Mesodermal cell (in vitro differentiated cells): Measurements from ENCODE around the gene THAP9. TPM values are rescaled to one million over a fixed set of nuclear protein-coding genes. Genes with fewer than 3 reads are reported as not detected.
A peak's percentile ranks its signal among the peaks of the same experiment; 100 is the strongest.
"Not testable (repeated sequence)": the region's sequence is repeated elsewhere in the genome, so short reads cannot be mapped to it uniquely, and the experiment has no call there.

Experiments
- H3K27ac ChIP-seq: 2 replicates; pipeline ENCODE4 v1.7.0; 2013; ENCODE audit warnings: mild to moderate bottlenecking, low read depth, low read length, moderate library complexity; ENCODE audit not compliant: severe bottlenecking
- H3K36me3 ChIP-seq: 2 replicates; pipeline ENCODE4 v1.7.1; 2013; ENCODE audit warnings: mild to moderate bottlenecking, low read length, moderate library complexity; ENCODE audit not compliant: control insufficient read depth, insufficient read depth
- H3K4me1 ChIP-seq: one replicate; pipeline ENCODE4 v1.7.1; 2013; ENCODE audit warnings: mild to moderate bottlenecking, low read length; ENCODE audit not compliant: insufficient read depth, control insufficient read depth, poor library complexity, severe bottlenecking
- H3K4me3 ChIP-seq: 2 replicates; pipeline ENCODE4 v1.7.0; 2013; ENCODE audit warnings: low read length, control low read depth, mild to moderate bottlenecking; ENCODE audit not compliant: insufficient read depth, poor library complexity, severe bottlenecking; ENCODE audit errors: extremely low read depth
- H3K9me3 ChIP-seq: 2 replicates; pipeline ENCODE4 v1.7.1; 2013; ENCODE audit warnings: mild to moderate bottlenecking, low read length, moderate library complexity; ENCODE audit not compliant: control insufficient read depth
- WGBS, 2 experiments: methylation state at CpG; one replicate each; pipeline ENCODE4 v1.1.5; 2013; ENCODE audit warnings: missing lambda C conversion rate in 2 of 2; ENCODE audit not compliant: insufficient coverage in 2 of 2; 5-methylcytosine and 5-hydroxymethylcytosine counted together
- polyA plus RNA-seq, 2 experiments: library from polyadenylated mRNA; stranded (reverse); fragments of 50-300 nt; gene quantifications; one replicate each; pipeline ENCODE4 v1.2.3, GENCODE V29; 2013

The THAP9 gene
- 6.6 TPM for polyA plus RNA-seq (2013, experiment 1 of 2)
- 9.0 TPM for polyA plus RNA-seq (2013, experiment 2 of 2)

- WGBS, 2 experiments: 0% methylated on average over 54 to 55 of the region's 67 CpGs
- no peaks in the 10 kb centered on the region for H3K9me3 ChIP-seq
- H3K27ac ChIP-seq: peak within 1 kb of the TSS; percentile 99
- H3K36me3 ChIP-seq: peaks cover 22% of the 10 kb centered on the region
- peaks cover 7% of the 10 kb centered on the region for H3K4me1 ChIP-seq
- H3K4me3 ChIP-seq: peak within 1 kb of the TSS; percentile 73
These were observed at the start of gene THAP9 for GRCh38 chr4:82900411-82901182. Gene THAP9 (plus strand): TSS chr4:82900735. CDS start chr4:82900803, 68 bp downstream.

- peaks cover 87% of the 10 kb centered on the region for H3K36me3 ChIP-seq
- H3K4me3 ChIP-seq: no peak overlapping the region
- H3K4me1 ChIP-seq: no peaks in the 10 kb centered on the region
- no peak overlapping the region for H3K27ac ChIP-seq
- H3K9me3 ChIP-seq: no peaks in the 10 kb centered on the region
- WGBS, 2 experiments: 86% methylated on average over 1 of the region's 2 CpGs; no CpG with 5 or more reads in 1 of the 2 experiments
These were observed 49.2 kb upstream of the THAP9 start for GRCh38 chr4:82851318-82851717.

- Histone ChIP-seq H3K4me1 (no peaks in the 10 kb centered on the region), H3K9me3 (no peaks in the 10 kb centered on the region), H3K27ac (no peak overlapping the region), H3K36me3 (peaks cover 87% of the 10 kb centered on the region), H3K4me3 (no peak overlapping the region)
- 100% methylated on average over 1 of the region's 1 CpG for WGBS, 2 experiments
These were observed 48.4 kb upstream of the THAP9 start for GRCh38 chr4:82851885-82852750.

GRCh38 chr4:82852751-82853285, 47.7 kb upstream of the THAP9 start:
- peaks cover 87% of the 10 kb centered on the region for H3K36me3 ChIP-seq
- 67 to 75% methylated on average over 3 to 4 of the region's 5 CpGs for WGBS, 2 experiments
- no peak overlapping the region for H3K4me3 ChIP-seq
- H3K4me1 ChIP-seq: no peaks in the 10 kb centered on the region
- no peak overlapping the region for H3K27ac ChIP-seq
- H3K9me3 ChIP-seq: no peaks in the 10 kb centered on the region

GRCh38 chr4:82860487-82860886, 40.0 kb upstream of the THAP9 start:
- peaks cover 75% of the 10 kb centered on the region for H3K36me3 ChIP-seq
- H3K4me1 ChIP-seq, H3K27ac ChIP-seq, H3K4me3 ChIP-seq, H3K9me3 ChIP-seq: not testable (repeated sequence)
- 100% methylated on average over 1 of the region's 2 CpGs for WGBS, 2 experiments

- no peaks in the 10 kb centered on the region for H3K9me3 ChIP-seq
- H3K36me3 ChIP-seq: peaks cover 73% of the 10 kb centered on the region
- H3K4me3 ChIP-seq: no peak overlapping the region
- peaks cover 4% of the 10 kb centered on the region for H3K4me1 ChIP-seq
- no peak overlapping the region for H3K27ac ChIP-seq
These were observed 39.0 kb upstream of the THAP9 start for GRCh38 chr4:82861529-82861928.

GRCh38 chr4:82864336-82864979, 36.1 kb upstream of the THAP9 start:
- no peak overlapping the region for H3K27ac ChIP-seq
- H3K36me3 ChIP-seq: peaks cover 79% of the 10 kb centered on the region
- WGBS, 2 experiments: 100% methylated on average over 3 to 5 of the region's 6 CpGs
- H3K4me1 ChIP-seq: peaks cover 11% of the 10 kb centered on the region
- H3K4me3 ChIP-seq: no peak overlapping the region
- H3K9me3 ChIP-seq: no peaks in the 10 kb centered on the region

- WGBS, 2 experiments: no CpG with 5 or more reads among the region's 1 CpG
- no peaks in the 10 kb centered on the region for H3K9me3 ChIP-seq
- H3K4me3 ChIP-seq: no peak overlapping the region
- H3K4me1 ChIP-seq: peaks cover 11% of the 10 kb centered on the region
- H3K27ac ChIP-seq: no peak overlapping the region
- peaks cover 78% of the 10 kb centered on the region for H3K36me3 ChIP-seq
These were observed 34.9 kb upstream of the THAP9 start for GRCh38 chr4:82865592-82865991.

GRCh38 chr4:82866033-82866432, 34.5 kb upstream of the THAP9 start:
- Histone ChIP-seq H3K36me3 (peaks cover 80% of the 10 kb centered on the region), H3K4me1 (peaks cover 11% of the 10 kb centered on the region)
- H3K27ac ChIP-seq, H3K4me3 ChIP-seq, H3K9me3 ChIP-seq: not testable (repeated sequence)
- WGBS, 2 experiments: 75 to 95% methylated on average over 2 to 6 of the region's 6 CpGs

GRCh38 chr4:82866706-82867385, 33.7 kb upstream of the THAP9 start:
- H3K4me3 ChIP-seq: no peak overlapping the region
- peaks cover 11% of the 10 kb centered on the region for H3K4me1 ChIP-seq
- no peaks in the 10 kb centered on the region for H3K9me3 ChIP-seq
- 88 to 90% methylated on average over 2 of the region's 8 CpGs for WGBS, 2 experiments
- H3K27ac ChIP-seq: no peak overlapping the region
- H3K36me3 ChIP-seq: peaks cover 81% of the 10 kb centered on the region
